NCI-H82 (cell line): ENCODE measurements around the gene DIAPH2.

ENCODE experiments used
- DNase-seq: peaks from one replicate; lab custom pipeline; 2025; lab: John Stamatoyannopoulos, UW

The DIAPH2 gene

DNA sequence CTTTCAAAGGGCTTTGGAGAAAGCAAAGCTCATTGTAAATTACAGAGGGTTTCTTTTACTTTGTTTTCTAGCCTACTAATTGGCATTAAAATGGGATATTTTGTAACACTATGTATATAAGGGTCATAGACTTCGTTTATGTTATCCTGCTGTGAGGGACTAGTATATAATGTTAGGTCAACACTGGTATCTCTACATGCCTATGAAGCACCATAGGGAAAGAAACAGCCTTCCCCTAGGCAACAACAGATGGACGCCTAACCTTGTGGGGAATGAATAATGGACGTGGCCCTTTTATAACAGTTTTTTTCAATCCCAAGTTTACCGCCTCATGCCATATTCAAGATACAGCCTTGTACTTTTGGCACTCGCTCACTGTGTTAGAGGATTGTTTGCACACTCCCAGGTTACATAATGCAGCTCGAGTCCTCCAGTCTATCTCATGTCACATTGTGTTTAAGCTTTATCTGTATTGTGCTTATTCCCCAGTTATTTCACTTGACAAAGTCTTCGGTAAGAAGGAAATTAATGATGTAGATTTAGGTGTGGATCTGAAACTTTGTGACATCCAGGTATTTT lies 910.1 kb downstream of the DIAPH2 start:
- DNase-seq: peak; percentile 79

DNA sequence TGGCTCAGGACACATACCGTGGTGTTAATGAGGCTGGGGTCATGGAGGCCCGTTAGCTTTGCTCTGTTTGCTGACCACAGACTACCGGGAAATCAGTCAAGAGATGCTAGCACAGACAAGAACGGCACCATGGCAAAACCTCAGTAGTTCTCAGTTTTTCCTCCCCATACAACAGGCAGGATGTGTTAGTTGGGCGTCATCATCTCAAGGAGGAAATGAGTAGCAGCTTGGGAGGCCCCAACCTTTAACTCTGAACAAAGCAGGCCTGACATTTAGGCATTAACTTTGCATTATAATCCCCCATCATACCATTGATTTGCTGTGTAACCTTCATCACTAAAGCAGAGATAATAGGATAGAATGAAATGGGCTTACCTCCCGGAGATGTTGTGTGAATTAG lies 913.3 kb downstream of the DIAPH2 start:
- DNase-seq: peak; percentile 97

DNA sequence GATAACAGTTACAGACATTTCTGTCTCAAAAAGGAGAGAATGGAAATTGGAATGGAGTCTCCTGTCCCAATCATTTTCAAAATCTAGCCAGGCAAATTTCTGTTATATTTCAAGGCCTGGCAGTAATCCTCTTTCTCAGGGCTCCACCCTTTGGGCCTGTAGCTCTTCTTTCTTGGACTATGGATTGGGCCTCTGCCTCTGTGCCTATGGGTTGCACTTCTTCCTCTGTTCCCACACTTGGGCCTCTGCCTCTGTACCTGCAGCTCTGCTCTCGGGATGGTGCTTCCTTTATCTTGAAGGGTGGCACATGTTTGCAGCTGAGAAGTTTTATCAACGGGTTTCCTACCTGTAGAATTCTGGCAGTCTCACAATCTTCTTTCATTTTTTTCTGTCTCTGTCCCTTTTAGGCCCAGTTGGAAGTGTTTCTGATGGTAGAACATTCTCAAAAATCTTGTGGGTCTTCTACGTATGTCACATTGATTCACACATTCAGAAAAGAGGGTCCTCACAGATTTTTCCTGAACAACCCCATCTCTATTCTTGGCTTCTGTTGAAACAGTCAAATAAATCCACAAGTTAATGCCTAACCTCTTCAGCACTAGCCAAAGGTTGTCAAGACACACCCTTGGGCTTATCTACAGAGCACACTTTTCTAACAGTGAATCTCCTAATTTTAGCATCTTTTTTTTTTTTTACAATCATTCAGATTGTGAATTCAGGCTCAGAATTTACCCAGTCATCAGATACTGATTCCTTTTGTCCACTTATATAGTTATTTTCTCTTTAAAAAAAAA lies 918.0 kb downstream of the DIAPH2 start:
- DNase-seq: peak; percentile 33

DNA sequence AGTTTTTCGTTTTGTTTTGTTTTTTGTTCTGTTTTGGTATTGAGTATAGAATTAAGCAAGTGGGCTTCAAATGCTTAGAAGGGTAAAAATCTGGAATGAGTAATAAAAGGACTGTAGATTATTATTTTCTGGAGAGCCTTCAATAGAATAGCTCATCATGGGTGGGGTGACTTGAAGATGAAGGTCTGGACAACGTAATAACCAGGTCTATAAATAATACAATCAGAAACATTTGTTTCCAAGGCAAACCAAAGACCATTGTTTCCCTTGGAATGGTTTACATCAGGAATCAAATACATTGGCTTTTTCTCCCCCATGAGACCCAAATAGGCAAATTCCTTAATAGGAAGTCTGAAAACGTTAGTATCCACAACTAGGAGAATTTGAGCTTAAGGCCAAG lies 920.6 kb downstream of the DIAPH2 start:
- no peak for DNase-seq

DNA sequence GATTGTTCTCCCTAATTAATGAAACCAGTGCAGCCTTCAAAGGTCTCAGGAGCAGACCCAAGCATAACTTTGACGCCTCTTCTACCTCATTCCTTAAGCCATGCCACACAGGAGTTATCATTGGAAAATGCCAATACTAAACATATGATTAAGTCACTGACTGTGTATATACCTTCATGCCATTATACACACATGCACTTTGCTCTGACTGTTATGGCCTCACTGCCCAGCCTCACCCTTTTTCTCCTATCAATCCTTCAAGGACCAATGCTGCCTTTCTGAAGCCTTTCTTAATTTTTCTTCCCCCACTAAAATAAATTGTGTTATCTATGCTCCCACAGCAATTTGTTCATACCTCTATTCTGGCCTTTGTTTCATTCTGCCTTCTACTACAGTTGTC lies 924.7 kb downstream of the DIAPH2 start:
- no peak for DNase-seq

DNA sequence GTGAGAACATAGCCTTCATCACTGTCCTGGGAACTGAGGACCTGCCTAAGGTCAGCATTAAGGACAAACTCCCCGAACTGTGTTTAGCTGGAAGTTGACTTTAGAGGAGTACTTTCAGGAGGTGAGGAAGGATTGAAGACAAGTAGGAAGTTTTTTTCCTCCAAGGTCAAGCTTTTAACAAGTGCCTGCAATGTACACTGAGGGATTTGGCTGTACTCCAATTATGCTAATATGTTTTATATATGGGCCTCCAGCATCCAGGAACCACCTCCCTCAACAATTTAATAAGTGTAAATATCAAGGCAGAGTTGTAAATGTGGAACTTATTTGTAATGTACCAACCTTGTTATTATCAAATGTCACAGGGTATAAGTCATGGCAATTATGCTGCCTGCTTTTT lies 925.3 kb downstream of the DIAPH2 start:
- DNase-seq: no peak

DNA sequence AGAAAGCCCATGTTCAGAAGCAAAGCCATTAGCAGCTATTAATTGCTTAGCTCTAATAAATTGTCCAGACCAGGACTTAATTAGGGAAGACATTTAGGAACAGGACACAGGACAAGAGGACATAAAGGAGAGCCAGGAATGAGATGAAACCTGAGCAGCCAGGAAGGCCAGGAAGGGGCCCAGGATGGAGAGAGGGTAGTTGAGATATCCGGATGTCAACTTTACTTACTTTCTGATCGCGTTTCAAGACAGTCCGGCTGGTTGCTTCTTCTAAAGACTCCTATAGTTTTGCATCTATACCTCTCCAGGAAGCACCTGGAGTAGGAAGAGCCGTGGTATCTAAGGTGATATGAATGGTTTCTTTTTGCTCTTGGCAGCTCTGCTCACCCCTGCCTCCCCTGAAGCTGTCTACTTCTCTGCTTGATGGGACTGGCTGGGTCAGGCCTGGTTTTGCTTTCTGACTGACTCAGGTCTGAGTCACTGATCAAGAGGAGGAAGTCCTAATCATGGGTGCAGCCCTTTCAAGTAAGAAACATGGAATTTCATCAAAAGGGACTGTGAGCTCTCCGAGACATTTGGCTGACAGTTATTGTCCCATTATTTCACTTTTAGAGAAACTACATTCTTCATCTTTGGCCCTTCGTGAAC lies 932.4 kb downstream of the DIAPH2 start:
- DNase-seq: no peak

DNA sequence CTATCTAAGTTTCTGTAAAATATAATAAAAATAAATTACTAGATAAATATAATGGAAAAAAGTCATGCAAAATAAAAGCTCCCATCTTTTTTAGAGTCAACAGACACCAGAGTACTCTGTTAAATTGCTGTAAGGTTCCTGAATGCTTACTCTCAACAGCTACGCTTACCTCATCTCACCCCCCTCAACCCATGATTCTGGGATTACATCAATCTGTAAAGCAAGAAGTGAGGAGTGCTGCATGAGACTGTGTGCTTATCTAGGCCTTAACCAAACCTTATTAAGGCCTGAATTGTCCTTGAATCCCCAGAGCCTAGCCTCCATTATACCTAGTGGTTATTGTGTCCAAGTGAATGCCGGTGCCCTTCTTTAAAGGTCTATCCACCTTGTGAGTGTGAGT lies 934.9 kb downstream of the DIAPH2 start:
- peak; percentile 28 for DNase-seq

DNA sequence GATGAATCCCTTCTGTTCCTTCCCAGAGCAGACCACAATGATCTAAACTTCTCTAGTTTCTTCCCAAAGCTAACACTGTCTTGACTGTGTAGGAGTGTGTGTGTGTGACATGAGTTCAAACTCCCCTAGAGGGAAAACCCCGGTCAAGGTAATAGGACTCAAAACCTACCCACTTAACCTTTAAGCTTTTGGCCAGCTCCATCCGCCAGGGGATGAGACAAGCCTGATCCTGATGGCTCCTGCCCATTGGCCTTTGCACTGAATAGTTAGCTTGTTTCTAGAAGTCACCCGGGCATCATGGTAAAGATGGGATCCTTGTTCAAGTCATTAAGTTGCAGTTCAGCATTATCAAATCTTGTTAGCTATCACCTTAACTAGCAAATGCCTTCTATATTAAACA lies 937.5 kb downstream of the DIAPH2 start:
- DNase-seq: no peak

DNA sequence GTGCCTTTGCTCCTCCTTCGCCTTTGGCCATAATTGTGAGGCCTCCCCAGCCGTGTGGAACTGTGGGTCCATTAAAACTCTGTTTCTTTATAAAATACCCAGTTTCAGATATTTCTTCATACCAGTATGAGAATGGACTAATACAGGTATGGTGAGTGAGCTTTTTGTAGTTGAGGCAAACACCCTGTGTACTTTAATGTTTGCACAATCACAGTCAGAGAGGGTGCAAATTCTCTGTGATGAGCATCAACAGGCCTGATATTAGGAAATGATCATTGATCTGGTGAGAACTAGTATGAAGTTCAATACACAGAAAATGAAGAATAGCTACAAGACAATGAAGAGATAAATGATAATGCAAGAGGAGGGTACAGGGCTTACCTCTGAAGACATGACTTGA lies 943.7 kb downstream of the DIAPH2 start:
- no peak for DNase-seq

DNA sequence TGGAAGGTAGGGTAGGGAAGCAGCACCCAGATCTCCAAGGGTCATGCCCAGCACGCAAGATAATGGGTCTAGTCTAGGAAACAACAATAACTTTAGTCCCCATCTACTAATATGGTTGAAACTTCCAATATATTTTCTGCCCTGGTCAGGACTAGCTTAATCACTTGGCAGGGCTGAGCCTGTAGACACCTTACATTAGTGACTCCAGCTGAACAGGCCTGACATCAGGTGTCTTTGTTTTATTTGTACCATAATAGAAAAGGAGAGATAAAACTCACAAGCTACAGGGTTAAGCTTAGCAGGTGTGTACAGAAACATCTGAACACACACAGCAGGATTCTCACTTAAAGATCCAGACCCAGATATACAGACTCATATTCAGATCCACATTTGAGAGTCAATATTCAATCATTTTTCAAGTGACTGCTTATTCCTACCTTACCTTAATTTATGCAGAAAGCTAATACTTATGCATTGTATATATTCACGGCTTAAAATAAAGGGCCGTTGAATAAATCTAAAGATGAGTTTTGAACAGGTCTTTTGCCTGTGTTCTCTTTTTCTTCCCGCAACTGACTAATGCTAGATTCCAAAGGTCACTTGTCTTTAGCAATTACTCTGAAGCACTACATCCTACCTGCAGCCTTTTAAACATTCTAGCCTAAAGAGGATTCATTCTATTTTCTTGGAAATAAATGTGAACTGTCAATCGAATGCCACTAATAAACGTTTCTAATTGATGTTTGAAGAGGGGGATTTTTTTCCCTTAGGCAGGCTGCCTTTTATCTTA lies 944.4 kb downstream of the DIAPH2 start:
- DNase-seq: no peak

DNA sequence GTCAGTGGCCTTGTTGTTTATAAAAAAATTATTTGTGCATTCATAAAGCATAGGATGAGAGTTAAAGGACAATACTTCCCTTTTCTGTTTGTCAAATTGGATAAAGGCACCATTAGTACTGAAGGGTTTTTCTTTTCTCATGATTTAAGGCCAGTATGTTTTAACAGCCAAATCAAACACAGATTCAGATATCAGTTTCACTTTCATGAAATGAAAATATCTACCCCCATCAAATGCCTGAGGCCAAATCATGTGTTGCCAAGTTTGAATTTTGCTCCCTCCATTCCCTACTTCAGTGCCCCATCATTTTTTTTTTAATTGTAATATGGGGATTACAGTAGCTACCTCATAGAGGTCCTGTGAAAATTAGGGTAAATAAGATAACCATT lies 944.9 kb downstream of the DIAPH2 start:
- DNase-seq: no peak

DNA sequence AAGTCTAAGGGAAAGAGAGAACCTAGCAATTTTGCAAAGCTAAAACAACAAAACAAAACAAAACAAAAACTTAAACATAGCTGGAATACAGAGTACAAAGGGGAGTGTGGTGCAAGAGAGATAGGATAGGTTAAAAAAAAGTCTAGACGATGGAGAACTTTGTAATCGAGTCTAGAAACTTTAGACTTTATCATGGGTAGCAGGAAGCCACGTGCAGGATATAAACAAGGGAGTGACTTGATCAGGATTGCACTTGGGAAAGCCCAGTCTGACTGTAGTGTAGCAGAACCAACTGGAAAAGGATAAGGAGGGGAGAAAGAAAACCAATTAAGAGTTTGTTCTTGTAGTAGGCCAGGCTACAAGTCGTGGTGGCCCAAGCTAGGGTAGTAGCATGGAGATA lies 949.2 kb downstream of the DIAPH2 start:
- DNase-seq: no peak

DNA sequence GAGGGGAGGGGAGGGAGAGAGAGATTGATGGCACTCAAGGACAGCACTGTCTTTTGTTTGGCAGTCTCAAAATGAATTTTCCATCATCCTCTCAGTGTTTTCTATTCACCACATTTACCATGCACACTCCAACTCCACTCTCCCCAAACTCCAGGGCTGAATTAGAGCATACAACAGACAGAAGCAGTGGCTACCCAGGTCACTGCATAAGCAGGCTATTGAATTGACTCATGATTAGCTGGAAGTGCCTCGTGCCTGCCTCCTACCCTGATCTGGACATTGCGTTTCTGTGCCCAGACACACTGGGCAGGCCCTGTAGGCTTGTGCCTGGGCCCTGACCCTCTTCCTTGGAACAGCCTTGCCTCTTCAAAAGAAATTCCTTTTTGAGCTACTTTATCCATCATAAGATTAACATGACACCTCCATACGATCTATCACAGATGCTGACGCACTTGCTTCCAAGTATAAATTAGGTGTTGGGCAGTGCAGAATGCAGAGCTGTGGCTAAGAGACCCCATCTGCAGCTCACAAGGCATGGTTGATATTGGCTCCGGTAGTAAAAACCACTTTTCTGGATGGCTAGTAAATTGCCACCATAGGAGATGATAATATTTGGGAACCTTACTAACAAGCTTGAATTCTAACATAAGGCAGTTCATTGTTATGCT lies 952.0 kb downstream of the DIAPH2 start:
- DNase-seq: peak; percentile 43

DNA sequence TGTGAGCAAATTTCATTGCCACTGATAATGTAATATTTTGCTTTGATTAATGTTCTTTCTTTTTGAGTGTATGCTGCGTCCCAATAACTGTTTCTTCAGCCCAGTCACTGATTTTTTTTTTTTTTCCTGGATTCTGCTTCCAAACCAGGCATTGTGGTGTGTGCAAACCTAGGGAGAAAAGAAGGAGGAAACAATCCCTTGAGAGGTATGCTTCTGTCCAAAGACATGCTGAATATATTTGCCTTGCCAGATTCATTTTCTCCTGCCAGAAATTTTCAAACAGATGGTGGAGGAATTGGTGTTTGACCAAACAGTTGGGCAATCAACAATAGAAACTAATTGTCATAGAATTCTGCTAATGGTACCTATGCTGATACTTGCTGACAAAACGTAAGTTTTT lies 952.6 kb downstream of the DIAPH2 start:
- DNase-seq: no peak

DNA sequence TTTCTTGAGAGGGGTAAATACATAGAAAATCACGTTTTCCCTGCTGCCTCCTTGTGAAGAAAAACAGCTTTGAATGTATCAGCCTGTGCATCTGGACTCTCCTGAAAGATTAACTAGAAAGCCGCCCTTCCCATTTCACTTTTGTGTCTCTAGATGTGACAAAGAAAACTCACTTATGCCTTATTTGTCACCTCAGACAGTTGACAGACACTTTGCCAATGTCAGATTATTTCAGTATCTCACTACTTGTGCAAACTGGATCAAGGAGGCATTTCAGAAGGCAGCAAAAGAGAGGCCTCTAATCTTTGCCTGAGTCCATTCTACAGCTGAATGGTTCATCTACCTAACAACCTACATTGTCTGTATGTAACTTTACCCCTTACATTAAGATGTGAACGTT lies 954.0 kb downstream of the DIAPH2 start:
- DNase-seq: peak; percentile 58

DNA sequence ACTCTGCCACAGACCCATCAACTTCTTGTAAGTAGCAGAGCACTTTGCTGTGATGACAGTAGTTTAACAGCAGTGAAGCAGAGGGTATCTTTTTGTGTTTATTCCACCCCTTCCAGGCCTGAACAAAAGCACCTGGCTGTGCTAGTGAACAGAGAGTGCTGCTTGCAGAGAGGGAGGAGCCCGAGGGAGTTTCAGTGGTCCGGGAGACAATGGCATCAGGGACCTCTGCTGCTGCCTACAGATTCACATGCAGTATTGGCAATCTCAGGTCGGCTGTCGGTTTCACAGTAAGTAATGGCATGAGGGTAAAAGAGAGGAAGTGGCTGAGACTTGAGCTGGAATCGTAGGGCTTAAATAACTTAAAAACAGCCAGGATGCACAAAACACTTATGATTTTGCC lies 954.9 kb downstream of the DIAPH2 start:
- peak; percentile 88 for DNase-seq
